ENCODE results near the gene DAPK3.

DNA sequence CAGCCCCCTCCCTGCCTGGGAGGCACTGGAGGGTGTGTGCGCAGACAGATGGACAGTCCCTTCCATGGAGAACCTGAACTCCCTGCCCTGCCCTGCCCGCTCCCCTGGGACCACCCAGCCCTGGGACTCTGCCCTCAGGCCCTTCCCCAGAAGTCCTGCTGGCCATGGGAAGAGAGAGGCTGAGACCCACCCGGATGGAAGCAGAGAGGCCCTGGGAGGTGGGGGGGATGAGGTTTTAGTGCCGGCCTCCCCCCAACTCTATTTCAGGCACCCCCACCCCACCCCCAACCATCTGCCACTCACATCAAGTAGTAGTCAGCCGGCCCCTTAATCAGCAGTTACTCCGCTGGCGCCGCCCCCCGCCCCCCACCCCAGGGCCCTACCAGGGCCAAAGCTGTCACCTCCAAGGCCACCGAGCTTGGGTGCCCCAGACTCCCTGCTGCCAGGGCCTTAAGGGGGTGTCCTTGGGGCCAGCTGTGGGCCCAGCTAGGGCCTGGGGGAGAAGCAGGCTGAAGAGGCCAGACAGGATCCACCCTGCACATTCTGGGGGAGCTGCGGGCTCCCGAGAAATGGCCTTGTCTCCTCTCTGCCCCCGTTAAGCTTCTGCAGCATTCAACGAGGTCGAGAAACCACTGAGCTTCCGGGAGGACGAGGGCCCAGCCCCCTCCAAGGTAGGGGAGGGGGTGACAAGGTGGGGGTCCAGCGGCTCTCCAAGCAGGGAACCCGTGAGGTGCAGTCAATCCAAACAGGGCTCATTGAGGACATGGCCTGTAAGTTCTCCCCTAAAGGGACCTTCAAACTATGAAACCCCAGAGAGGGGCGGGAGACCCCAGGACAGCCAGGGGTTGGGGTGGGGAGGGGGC, 20.7 kb downstream of the DAPK3 start:
- no peak for TF ChIP-seq TAF1 (IDR thresholded peaks at IDR 0.05; ENCODE audit: borderline replicate concordance, low read depth, low read length)
- TF ChIP-seq POLR2A (IDR thresholded peaks at IDR 0.05; ENCODE audit: low read depth, low read length), result no peak
